A549 (cell line): ENCODE results near the gene MAML3.

ENCODE experiments used
- BCL3 ChIP-seq: fragments of >200 bp; sonication (Bioruptor Twin); formaldehyde crosslinking; IDR thresholded peaks from 3 replicates; pipeline ENCODE4 v1.6.1; 2016
- BHLHE40 ChIP-seq: IDR thresholded peaks from 2 replicates; pipeline ENCODE4 v1.6.1; 2012; ENCODE audit warnings: low read depth, low read length, inconsistent platforms
- CTCF ChIP-seq: fragments of >200 bp; sonication (Bioruptor Twin); formaldehyde crosslinking; IDR thresholded peaks from 3 replicates; pipeline ENCODE4 v1.5.1; 2016
- ELK1 ChIP-seq: fragments of 150-350 bp; IDR thresholded peaks from 2 replicates; pipeline ENCODE4 v1.6.1; 2014; ENCODE audit warnings: low read depth, mild to moderate bottlenecking, low read length
- EP300 ChIP-seq, 2 experiments: fragments of >200 bp; sonication (Bioruptor Twin); formaldehyde crosslinking; IDR thresholded peaks; 2 replicates in 1 of 2; 3 replicates in 1 of 2; pipeline ENCODE4 v1.6.1; 2016 to 2017
- MAZ ChIP-seq: fragments of 150-350 bp; IDR thresholded peaks from 2 replicates; pipeline ENCODE4 v1.6.1; 2014; ENCODE audit warnings: antibody characterized with exemption, low read depth, low read length, borderline replicate concordance
- MYC ChIP-seq: IDR thresholded peaks from 2 replicates; pipeline ENCODE4 v1.6.1; 2012; ENCODE audit warnings: mild to moderate bottlenecking, inconsistent platforms, low read length, improper control_type of control experiment, borderline replicate concordance
- POLR2A ChIP-seq: IDR thresholded peaks from 2 replicates; pipeline ENCODE4 v1.6.1; 2012; ENCODE audit warnings: mild to moderate bottlenecking, low read length
- POLR2AphosphoS2 ChIP-seq: conservative IDR thresholded peaks from 2 replicates; pipeline ENCODE4 v1.6.1; 2012; ENCODE audit warnings: low read length, improper control_type of control experiment, inconsistent platforms
- SREBF2 ChIP-seq: fragments of 450-650 bp; IDR thresholded peaks from 2 replicates; pipeline ENCODE4 v1.6.1; 2014; ENCODE audit warnings: mild to moderate bottlenecking, moderate library complexity
- ZNF302 ChIP-seq: fragments of 250-450 bp; sonication (Bioruptor Pico); IDR thresholded peaks from 2 replicates; pipeline ENCODE4 v1.9.0; 2021; ENCODE audit warnings: inconsistent platforms, mild to moderate bottlenecking, moderate library complexity

GRCh38 chr4:139808381-139808807 lies 345.6 kb downstream of the MAML3 start:
- no peak for TF ChIP-seq CTCF
- TF ChIP-seq SREBF2 = no peak
- TF ChIP-seq POLR2A = no peak
- no peak for TF ChIP-seq BCL3
- no peak for TF ChIP-seq MAZ
- TF ChIP-seq ZNF302 = no peak
- TF ChIP-seq BHLHE40 = no peak
- TF ChIP-seq EP300 (IDR thresholded peaks at IDR 0.05) = no peak
- no peak for TF ChIP-seq MYC
- TF ChIP-seq ELK1 = no peak
- no peak for TF ChIP-seq POLR2AphosphoS2
